Stimulated activated CD4-positive, alpha-beta T cell treated with anti-CD3 and anti-CD28 coated beads, Interleukin-1b, Interleukin-23, amount 100 ng/mL, for 1 hour (primary cell): ENCODE data around the gene MTA3.

Experiments used
- DNase-seq, 2 donors: peaks; one replicate each; pipeline ENCODE4 v3.0.0-alpha.2; 2020; ENCODE audit warnings: low read depth in 2 of 2

Gene MTA3

GRCh38 chr2:42804338-42804737 is 235.9 kb downstream of the MTA3 start:
- DNase-seq = no peak

GRCh38 chr2:42804891-42805290 is 236.5 kb downstream of the MTA3 start:
- DNase-seq = no peak
